ENCODE measurements around the gene ADAMTS18.

The ADAMTS18 gene

DNA sequence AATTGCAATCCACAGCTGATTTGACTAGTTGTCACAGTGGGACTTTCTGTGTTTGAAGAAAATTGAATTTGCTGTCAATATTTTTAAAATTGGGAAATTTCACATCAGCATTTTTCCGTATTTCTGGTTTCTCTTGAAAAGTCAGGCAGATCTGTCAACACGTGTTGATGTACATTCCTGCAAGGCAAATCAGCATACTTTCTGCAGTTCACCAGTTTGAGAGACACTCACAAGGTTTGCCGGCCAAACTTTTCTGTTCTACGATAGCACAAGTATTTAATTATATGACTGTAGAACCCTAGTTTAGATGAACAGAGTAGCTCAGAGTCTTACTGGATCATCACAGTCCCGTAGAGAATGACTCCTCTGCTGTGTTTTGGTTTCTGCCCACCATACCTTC, 102.0 kb downstream of the ADAMTS18 start:
- TF ChIP-seq EZH2phosphoT487 (IDR thresholded peaks at IDR 0.05; ENCODE audit: borderline replicate concordance), result no peak
- TF ChIP-seq, protein P1, sequence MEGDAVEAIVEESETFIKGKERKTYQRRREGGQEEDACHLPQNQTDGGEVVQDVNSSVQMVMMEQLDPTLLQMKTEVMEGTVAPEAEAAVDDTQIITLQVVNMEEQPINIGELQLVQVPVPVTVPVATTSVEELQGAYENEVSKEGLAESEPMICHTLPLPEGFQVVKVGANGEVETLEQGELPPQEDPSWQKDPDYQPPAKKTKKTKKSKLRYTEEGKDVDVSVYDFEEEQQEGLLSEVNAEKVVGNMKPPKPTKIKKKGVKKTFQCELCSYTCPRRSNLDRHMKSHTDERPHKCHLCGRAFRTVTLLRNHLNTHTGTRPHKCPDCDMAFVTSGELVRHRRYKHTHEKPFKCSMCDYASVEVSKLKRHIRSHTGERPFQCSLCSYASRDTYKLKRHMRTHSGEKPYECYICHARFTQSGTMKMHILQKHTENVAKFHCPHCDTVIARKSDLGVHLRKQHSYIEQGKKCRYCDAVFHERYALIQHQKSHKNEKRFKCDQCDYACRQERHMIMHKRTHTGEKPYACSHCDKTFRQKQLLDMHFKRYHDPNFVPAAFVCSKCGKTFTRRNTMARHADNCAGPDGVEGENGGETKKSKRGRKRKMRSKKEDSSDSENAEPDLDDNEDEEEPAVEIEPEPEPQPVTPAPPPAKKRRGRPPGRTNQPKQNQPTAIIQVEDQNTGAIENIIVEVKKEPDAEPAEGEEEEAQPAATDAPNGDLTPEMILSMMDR (conservative IDR thresholded peaks at IDR 0.05; ENCODE audit: low read length), result no peak

DNA sequence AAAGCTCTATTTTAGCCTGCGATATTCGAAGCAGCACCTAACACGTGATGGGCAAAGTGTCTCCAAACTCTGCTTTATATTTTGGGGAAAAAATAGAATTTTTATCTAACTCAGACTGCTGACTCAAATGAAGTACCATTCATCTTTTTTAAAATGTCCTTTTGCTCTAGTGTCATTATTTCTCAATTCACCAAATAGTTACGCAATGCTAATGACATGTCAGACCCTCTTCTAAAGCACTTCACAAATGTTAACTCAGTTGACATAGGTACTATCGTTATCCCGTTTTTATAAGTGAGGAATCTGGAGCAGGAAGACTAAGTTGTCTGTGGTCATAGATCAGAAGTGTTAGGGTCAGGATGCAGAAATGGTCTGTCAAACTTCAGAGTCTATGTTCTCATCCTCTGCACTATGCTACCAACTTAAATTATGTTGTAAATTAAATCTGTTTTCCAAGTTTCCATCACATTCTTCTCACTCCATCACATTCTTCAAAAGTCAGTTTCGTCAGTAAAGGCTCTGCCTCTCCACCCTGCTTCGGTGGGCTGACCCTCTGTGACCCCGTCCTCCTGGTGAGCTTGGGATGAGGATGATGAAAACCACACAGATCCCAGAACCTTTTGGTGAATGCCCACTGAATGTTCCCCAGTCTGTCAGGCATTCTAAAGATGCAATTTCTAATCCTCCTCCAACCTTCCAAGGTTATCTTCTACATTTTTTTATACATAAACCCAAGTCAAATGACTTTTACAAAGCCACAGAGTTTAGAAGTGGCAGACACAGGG, 102.8 kb downstream of the ADAMTS18 start:
- no peak for TF ChIP-seq EZH2phosphoT487 (IDR thresholded peaks at IDR 0.05; ENCODE audit: borderline replicate concordance)
- TF ChIP-seq, protein P1 (conservative IDR thresholded peaks at IDR 0.05; ENCODE audit: low read length), result no peak
- no peaks in the 10 kb centered on the region for H3K9me3 ChIP-seq (ENCODE audit: insufficient read depth, low read depth, low read length)
- no peak overlapping the region for H3K9ac ChIP-seq (ENCODE audit: low read depth, low read length, poor library complexity, severe bottlenecking)
- H3F3A ChIP-seq (ENCODE audit: low read depth), result no peaks in the 10 kb centered on the region
- no peak overlapping the region for H3K4me3 ChIP-seq (ENCODE audit: low read length, poor library complexity, severe bottlenecking)
- H3K9me2 ChIP-seq (replicated peaks; ENCODE audit: low read depth, low read length), result no peaks in the 10 kb centered on the region
- H3K36me3 ChIP-seq (ENCODE audit: insufficient read depth, low read length), result no peaks in the 10 kb centered on the region
- H4K20me1 ChIP-seq (ENCODE audit: insufficient read depth, low read length, poor library complexity, severe bottlenecking), result no peaks in the 10 kb centered on the region
- H3K4me2 ChIP-seq (ENCODE audit: low read depth, low read length, poor library complexity, severe bottlenecking), result no peak overlapping the region
- H2AFZ ChIP-seq (ENCODE audit: low read length), result no peak overlapping the region
- no peaks in the 10 kb centered on the region for H3K27me3 ChIP-seq (ENCODE audit: insufficient read depth, low read length, poor library complexity, severe bottlenecking)
- no peaks in the 10 kb centered on the region for H3K79me2 ChIP-seq (ENCODE audit: insufficient read depth, low read length)
- no peaks in the 10 kb centered on the region for H3K4me1 ChIP-seq (ENCODE audit: insufficient read depth, low read length, poor library complexity, severe bottlenecking)

More for the DNA sequence above, 102.0 kb downstream of the ADAMTS18 start:
- no peaks in the 10 kb centered on the region for H3K4me1 ChIP-seq (ENCODE audit: insufficient read depth, low read length, poor library complexity, severe bottlenecking)
- H3K4me2 ChIP-seq (ENCODE audit: low read depth, low read length, poor library complexity, severe bottlenecking), result no peak overlapping the region
- H3K9me2 ChIP-seq (replicated peaks; ENCODE audit: low read depth, low read length), result no peaks in the 10 kb centered on the region
- H3F3A ChIP-seq (ENCODE audit: low read depth), result no peaks in the 10 kb centered on the region
- H3K9ac ChIP-seq (ENCODE audit: low read depth, low read length, poor library complexity, severe bottlenecking), result no peak overlapping the region
- no peaks in the 10 kb centered on the region for H3K27me3 ChIP-seq (ENCODE audit: insufficient read depth, low read length, poor library complexity, severe bottlenecking)
- no peaks in the 10 kb centered on the region for H3K79me2 ChIP-seq (ENCODE audit: insufficient read depth, low read length)
- no peaks in the 10 kb centered on the region for H4K20me1 ChIP-seq (ENCODE audit: insufficient read depth, low read length, poor library complexity, severe bottlenecking)
- no peaks in the 10 kb centered on the region for H3K36me3 ChIP-seq (ENCODE audit: insufficient read depth, low read length)
- no peak overlapping the region for H3K4me3 ChIP-seq (ENCODE audit: low read length, poor library complexity, severe bottlenecking)
- no peaks in the 10 kb centered on the region for H3K9me3 ChIP-seq (ENCODE audit: insufficient read depth, low read depth, low read length)
- no peak overlapping the region for H2AFZ ChIP-seq (ENCODE audit: low read length)

DNA sequence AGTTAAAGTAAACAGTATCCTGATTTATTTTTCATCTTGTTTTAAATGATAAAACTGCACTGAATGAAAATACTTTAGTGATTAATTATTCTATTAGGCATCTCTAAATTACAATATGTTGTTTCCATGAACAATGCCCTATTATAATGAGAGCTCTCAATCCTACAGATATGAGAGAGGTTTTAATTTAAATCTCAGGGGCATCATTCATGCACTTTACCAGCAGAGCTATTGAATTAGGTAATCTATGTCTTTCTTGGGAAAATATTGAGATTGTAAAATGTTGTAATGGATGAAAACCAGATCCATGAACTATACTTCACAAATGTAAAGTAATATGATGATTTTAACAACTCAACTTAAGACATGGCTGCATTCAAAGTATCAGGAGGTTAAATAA, 103.8 kb downstream of the ADAMTS18 start:
- Histone ChIP-seq H3K27me3 (ENCODE audit: insufficient read depth, low read length, poor library complexity, severe bottlenecking) (no peaks in the 10 kb centered on the region), H3K36me3 (ENCODE audit: insufficient read depth, low read length) (no peaks in the 10 kb centered on the region), H3K9me3 (ENCODE audit: insufficient read depth, low read depth, low read length) (no peaks in the 10 kb centered on the region), H3K4me2 (ENCODE audit: low read depth, low read length, poor library complexity, severe bottlenecking) (no peak overlapping the region), H3K9me2 (replicated peaks; ENCODE audit: low read depth, low read length) (no peaks in the 10 kb centered on the region), H4K20me1 (ENCODE audit: insufficient read depth, low read length, poor library complexity, severe bottlenecking) (no peaks in the 10 kb centered on the region), H2AFZ (ENCODE audit: low read length) (no peak overlapping the region), H3K79me2 (ENCODE audit: insufficient read depth, low read length) (no peaks in the 10 kb centered on the region), H3K4me3 (ENCODE audit: low read length, poor library complexity, severe bottlenecking) (no peak overlapping the region), H3K4me1 (ENCODE audit: insufficient read depth, low read length, poor library complexity, severe bottlenecking) (no peaks in the 10 kb centered on the region), H3F3A (ENCODE audit: low read depth) (no peaks in the 10 kb centered on the region), H3K9ac (ENCODE audit: low read depth, low read length, poor library complexity, severe bottlenecking) (no peak overlapping the region)
- TF ChIP-seq, protein P1 (conservative IDR thresholded peaks at IDR 0.05; ENCODE audit: low read length), result no peak
- TF ChIP-seq EZH2phosphoT487 (IDR thresholded peaks at IDR 0.05; ENCODE audit: borderline replicate concordance), result no peak
